Keratinocyte (primary cell): Measurements from ENCODE around the gene PDE8A. TPM values are rescaled to one million over a fixed set of nuclear protein-coding genes. Genes with fewer than 3 reads are reported as not detected.

Source experiments
- DNase-seq: peaks from one replicate; pipeline ENCODE4 v3.0.0-alpha.2; 2011; ENCODE audit warnings: low read depth, missing footprints, low spot score
- FAIRE-seq: peaks from 2 replicates; lab custom pipeline; 2011; peaks lifted over from hg19 to GRCh38; lab: Jason Lieb, UNC
- H2AFZ ChIP-seq: 2 replicates; pipeline ENCODE4 v1.6.0; 2012; ENCODE audit warnings: low read length, control low read depth, inconsistent platforms; ENCODE audit not compliant: control insufficient read depth
- H3K27ac ChIP-seq: 2 replicates; pipeline ENCODE4 v1.5.1; 2011; ENCODE audit warnings: low read length; ENCODE audit not compliant: control insufficient read depth, insufficient read depth
- H3K27me3 ChIP-seq: 3 replicates; pipeline ENCODE4 v1.6.0; 2011; ENCODE audit warnings: low read length; ENCODE audit not compliant: control insufficient read depth, insufficient read depth; ENCODE audit errors: extremely low read depth
- H3K36me3 ChIP-seq, 2 experiments: 2 replicates in 1 of 2; 3 replicates in 1 of 2; pipeline ENCODE4 v1.5.1; 2011; ENCODE audit warnings: low read length in 2 of 2, mild to moderate bottlenecking in 1 of 2; ENCODE audit not compliant: control insufficient read depth in 2 of 2, insufficient read depth in 2 of 2; ENCODE audit errors: extremely low read depth in 1 of 2
- H3K4me1 ChIP-seq: 3 replicates; pipeline ENCODE4 v1.5.1; 2011; ENCODE audit warnings: low read length; ENCODE audit not compliant: control insufficient read depth, insufficient read depth; ENCODE audit errors: extremely low read depth
- H3K4me2 ChIP-seq: 3 replicates; pipeline ENCODE4 v1.6.0; 2011; ENCODE audit warnings: low read depth, low read length; ENCODE audit not compliant: control insufficient read depth, insufficient read depth; ENCODE audit errors: extremely low read depth
- H3K4me3 ChIP-seq, 3 experiments: fragments of 200-600 bp in 1 of 3; sonication (generic) in 1 of 3; 2 replicates in 2 of 3; 3 replicates in 1 of 3; pipeline ENCODE4 v1.5.1; 2011 to 2016; ENCODE audit warnings: low read length in 3 of 3, mild to moderate bottlenecking in 3 of 3, control low read depth in 2 of 3, inconsistent platforms in 1 of 3, low read depth in 1 of 3, mixed read lengths in 1 of 3, mixed run types in 1 of 3, moderate library complexity in 1 of 3; ENCODE audit not compliant: control insufficient read depth in 2 of 3, insufficient read depth in 2 of 3; ENCODE audit errors: extremely low read depth in 1 of 3
- H3K79me2 ChIP-seq: 2 replicates; pipeline ENCODE4 v1.6.0; 2012; ENCODE audit warnings: low read length; ENCODE audit not compliant: control insufficient read depth, insufficient read depth
- H3K9ac ChIP-seq: 3 replicates; pipeline ENCODE4 v1.6.0; 2011; ENCODE audit warnings: low read length; ENCODE audit not compliant: control insufficient read depth, insufficient read depth; ENCODE audit errors: extremely low read depth
- H3K9me1 ChIP-seq: 3 replicates; pipeline ENCODE4 v1.6.0; 2011; ENCODE audit warnings: low read length; ENCODE audit not compliant: control insufficient read depth, insufficient read depth; ENCODE audit errors: extremely low read depth
- H3K9me3 ChIP-seq: 2 replicates; pipeline ENCODE4 v1.5.1; 2012; ENCODE audit warnings: low read depth, low read length; ENCODE audit not compliant: control insufficient read depth
- H4K20me1 ChIP-seq: 3 replicates; pipeline ENCODE4 v1.6.0; 2011; ENCODE audit warnings: low read length; ENCODE audit not compliant: control insufficient read depth, insufficient read depth; ENCODE audit errors: extremely low read depth
- EZH2 ChIP-seq: IDR thresholded peaks from one replicate; pipeline ENCODE4 v1.6.1; 2012; ENCODE audit warnings: inconsistent platforms, mild to moderate bottlenecking, low read length, moderate library complexity
- dilution Hi-C: fragments of 300-500 bp; cut with MboI; formaldehyde crosslinking; loops from one replicate; pipeline ENCODE4 v1.7.0; 2020; ENCODE audit warnings: low sequenced_read_pairs; ENCODE audit not compliant: extremely low pct_ligation_motif_present
- polyA plus RNA-seq, 5 experiments: library from polyadenylated mRNA; depleted of rRNA in 3 of 5; stranded (reverse) in 3 of 5; stranded (forward) in 1 of 5; unstranded in 1 of 5; fragments of >200 nt; gene quantifications; 1 replicate in 1 of 5; 2 replicates in 3 of 5; 3 replicates in 1 of 5; pipeline versions ENCODE4 v1.2.1 to v1.2.3, GENCODE V29; 2011 to 2012; ENCODE audit warnings: missing spikeins in 2 of 5, low read depth in 1 of 5, low replicate concordance in 1 of 5
- TF ChIP-seq, protein P1 (sequence below), 3 experiments: IDR thresholded peaks in 1 of 3; conservative IDR thresholded peaks in 1 of 3; optimal IDR thresholded peaks in 1 of 3; 2 replicates in 2 of 3; 3 replicates in 1 of 3; pipeline versions ENCODE3 to v1.5.1; 2011; ENCODE audit warnings: low read length in 3 of 3, mild to moderate bottlenecking in 3 of 3, moderate library complexity in 2 of 3, control low read depth in 1 of 3, inconsistent platforms in 1 of 3; ENCODE audit not compliant: insufficient read depth in 2 of 3; ENCODE audit errors: extremely low read depth in 1 of 3

Gene PDE8A
- polyA plus RNA-seq, 1 donor (not counting 4 experiments of a cell fraction or from before 2014, with no cell fraction given): 24.1 TPM

DNA sequence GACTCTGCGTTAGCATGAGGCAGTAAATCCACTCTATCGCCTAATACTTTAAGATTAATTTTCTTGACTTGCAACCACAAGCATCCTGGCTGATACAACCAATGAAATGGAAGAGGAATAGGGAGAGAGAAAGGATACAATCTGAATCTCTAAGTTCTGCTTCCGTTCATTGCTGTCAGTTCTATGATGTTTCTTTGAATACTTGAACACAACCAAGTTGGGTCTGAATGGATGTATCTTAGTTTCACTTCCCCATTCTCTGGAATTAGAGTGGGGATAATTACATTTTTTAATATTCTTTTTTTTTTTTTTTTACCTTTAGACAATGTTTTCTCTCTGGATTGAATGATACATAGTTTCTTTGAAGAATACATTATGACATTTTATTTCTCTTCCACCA lies 22.9 kb downstream of the PDE8A start:
- dilution Hi-C loops: no loop called here
- no peak overlapping the region for H3K4me2 ChIP-seq
- H3K4me1 ChIP-seq: no peaks in the 10 kb centered on the region
- H2AFZ ChIP-seq: no peak overlapping the region
- DNase-seq (no peak), FAIRE-seq (no peak)
- peaks cover 0 to 4% of the 10 kb centered on the region in 2 experiments for H3K36me3 ChIP-seq
- no peak overlapping the region for H3K27ac ChIP-seq
- H3K9me3 ChIP-seq: no peaks in the 10 kb centered on the region
- H3K79me2 ChIP-seq: peaks cover 22% of the 10 kb centered on the region
- TF ChIP-seq, protein P1, sequence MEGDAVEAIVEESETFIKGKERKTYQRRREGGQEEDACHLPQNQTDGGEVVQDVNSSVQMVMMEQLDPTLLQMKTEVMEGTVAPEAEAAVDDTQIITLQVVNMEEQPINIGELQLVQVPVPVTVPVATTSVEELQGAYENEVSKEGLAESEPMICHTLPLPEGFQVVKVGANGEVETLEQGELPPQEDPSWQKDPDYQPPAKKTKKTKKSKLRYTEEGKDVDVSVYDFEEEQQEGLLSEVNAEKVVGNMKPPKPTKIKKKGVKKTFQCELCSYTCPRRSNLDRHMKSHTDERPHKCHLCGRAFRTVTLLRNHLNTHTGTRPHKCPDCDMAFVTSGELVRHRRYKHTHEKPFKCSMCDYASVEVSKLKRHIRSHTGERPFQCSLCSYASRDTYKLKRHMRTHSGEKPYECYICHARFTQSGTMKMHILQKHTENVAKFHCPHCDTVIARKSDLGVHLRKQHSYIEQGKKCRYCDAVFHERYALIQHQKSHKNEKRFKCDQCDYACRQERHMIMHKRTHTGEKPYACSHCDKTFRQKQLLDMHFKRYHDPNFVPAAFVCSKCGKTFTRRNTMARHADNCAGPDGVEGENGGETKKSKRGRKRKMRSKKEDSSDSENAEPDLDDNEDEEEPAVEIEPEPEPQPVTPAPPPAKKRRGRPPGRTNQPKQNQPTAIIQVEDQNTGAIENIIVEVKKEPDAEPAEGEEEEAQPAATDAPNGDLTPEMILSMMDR (optimal IDR thresholded peaks at IDR 0.05 in 1 of 3, IDR thresholded peaks at IDR 0.05 in 1 of 3, conservative IDR thresholded peaks at IDR 0.05 in 1 of 3; ENCODE audit: extremely low read depth in 1 of 3, insufficient read depth in 2 of 3, low read length in 3 of 3): no peak
- TF ChIP-seq EZH2: no peak
- H4K20me1 ChIP-seq: no peaks in the 10 kb centered on the region
- H3K9ac ChIP-seq: no peak overlapping the region
- no peaks in the 10 kb centered on the region for H3K27me3 ChIP-seq
- H3K4me3 ChIP-seq: no peak overlapping the region
- H3K9me1 ChIP-seq: no peaks in the 10 kb centered on the region

DNA sequence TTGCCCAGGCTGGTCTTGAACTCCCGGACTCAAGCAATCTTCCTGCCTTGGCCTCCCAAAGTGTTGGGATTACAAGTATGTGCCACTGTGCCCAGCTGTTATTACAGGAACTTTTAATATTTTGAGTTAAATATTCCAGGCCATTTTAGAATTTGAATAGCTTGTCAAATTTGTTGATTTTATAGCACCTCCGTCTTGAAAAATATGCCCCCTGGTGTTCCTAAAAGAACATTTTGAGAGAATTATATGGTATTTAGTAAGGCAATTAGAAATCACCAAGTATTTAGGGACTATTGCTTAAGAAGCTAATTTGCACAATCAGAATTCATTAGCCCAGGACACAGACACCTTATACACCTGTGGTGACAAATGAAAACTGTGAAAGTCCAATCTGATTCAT lies 23.7 kb downstream of the PDE8A start:
- Histone ChIP-seq H3K27ac (no peak overlapping the region), H3K79me2 (peaks cover 21% of the 10 kb centered on the region), H3K4me3 (no peak overlapping the region), H3K4me2 (no peak overlapping the region), H3K9ac (no peak overlapping the region), H3K27me3 (no peaks in the 10 kb centered on the region), H4K20me1 (no peaks in the 10 kb centered on the region), H3K36me3 (peaks cover 0 to 2% of the 10 kb centered on the region in 2 experiments), H3K9me3 (no peaks in the 10 kb centered on the region), H2AFZ (no peak overlapping the region), H3K4me1 (no peaks in the 10 kb centered on the region), H3K9me1 (no peaks in the 10 kb centered on the region)
- TF ChIP-seq EZH2: no peak
- TF ChIP-seq, protein P1 (optimal IDR thresholded peaks at IDR 0.05 in 1 of 3, IDR thresholded peaks at IDR 0.05 in 1 of 3, conservative IDR thresholded peaks at IDR 0.05 in 1 of 3; ENCODE audit: extremely low read depth in 1 of 3, insufficient read depth in 2 of 3, low read length in 3 of 3): peak in 1 of 3 experiments; percentile 15
- dilution Hi-C loops: no loop called here
- DNase-seq: no peak
- FAIRE-seq: no peak
